HG03064 (cell line): ENCODE data around the gene BCL2.
A peak's percentile ranks its signal among the peaks of the same experiment; 100 is the strongest.
"Not testable (repeated sequence)": the region's sequence is repeated elsewhere in the genome, so short reads cannot be mapped to it uniquely, and the experiment has no call there.

Experiments used
- ATAC-seq: cut with Tn5 transposase; IDR thresholded peaks from one replicate; pipeline ENCODE4 v1.9.1; 2021; ENCODE audit warnings: low read depth; ENCODE audit not compliant: unreplicated experiment

Gene BCL2

DNA sequence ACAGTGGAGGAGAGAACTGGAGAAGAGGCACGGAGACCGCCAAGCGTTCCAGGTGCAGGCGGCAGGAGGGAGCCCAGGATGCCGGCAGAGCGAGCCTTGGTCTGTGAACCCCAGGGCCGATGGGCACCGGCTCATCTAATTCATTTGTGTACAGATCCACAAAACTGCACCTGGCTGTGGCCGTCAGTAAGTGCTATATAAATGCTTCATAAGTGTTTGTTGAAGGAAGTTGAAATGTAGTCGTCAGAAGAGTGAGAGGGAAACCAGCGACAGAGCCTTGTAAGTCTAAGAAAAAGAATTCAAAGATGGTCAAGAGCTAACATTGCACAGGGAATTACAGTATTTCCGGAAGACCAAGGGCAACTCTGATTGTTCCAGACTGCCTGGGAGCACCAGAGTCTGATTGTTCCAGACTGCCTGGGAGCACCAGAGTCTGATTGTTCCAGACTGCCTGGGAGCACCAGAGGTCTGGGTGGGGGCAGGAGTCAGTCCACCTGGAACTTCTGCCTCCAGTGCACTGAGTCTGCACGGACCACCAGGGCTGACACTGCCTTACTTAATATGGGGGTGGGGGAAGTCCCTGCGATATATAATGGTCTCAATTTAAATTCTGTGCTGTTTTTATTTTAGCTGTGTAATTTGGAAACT lies 112.3 kb downstream of the BCL2 start:
- no peak for ATAC-seq

DNA sequence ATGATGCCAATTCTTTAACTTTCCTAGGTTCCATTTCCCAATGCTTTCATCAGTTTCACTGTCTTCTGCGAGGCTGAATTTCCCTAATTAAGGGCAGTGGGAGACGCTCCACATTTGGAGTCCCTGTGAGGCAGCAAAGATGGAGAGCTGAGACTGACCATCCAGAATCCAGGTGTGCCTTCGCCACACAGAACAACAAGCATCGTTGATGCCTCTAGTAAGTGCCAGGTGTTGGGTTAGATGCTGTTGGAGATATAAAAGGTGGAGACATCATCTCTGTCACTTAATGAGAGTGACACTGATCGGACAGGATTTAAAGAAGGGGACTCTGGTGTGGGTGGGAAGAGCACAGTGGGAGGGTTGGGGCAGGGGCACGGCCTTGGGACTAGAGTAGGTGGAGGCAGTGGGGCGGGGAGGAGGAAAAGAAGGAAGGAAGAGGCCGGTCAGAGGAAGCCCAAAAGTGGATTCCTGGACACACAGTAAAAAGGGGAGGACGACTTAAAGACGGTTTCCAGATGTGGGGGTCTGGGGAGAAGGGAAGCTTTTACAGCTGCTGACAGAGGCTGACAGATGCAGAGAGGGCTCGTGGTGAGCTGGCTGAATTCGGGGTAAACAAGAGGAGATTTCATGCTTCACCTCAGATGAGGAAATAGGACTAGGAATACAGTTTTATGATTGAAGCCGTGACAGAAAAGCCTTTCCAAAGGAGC lies 113.0 kb downstream of the BCL2 start:
- ATAC-seq = no peak

DNA sequence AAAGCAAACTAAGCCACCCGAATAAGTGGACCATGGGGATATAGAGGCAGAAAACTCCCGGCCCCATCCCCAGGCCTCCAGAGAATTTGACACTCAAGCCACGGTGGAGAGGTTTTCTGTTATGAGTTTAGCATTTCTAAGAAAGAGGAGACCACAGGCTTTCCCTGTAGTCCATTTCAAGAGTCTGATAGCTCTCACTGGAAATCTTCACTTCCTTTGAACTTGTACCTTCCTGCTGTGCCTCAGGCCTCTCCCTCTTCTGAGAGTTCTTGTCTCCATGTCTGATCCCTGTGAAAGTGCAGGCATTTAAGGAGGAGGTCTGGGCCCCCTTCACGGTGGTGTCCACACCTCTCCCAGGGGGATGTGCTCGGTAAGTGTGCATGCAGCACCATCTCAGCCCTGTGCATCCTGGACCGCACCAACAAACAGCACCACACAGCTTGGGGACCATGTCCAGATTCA lies 113.7 kb downstream of the BCL2 start:
- no peak for ATAC-seq

DNA sequence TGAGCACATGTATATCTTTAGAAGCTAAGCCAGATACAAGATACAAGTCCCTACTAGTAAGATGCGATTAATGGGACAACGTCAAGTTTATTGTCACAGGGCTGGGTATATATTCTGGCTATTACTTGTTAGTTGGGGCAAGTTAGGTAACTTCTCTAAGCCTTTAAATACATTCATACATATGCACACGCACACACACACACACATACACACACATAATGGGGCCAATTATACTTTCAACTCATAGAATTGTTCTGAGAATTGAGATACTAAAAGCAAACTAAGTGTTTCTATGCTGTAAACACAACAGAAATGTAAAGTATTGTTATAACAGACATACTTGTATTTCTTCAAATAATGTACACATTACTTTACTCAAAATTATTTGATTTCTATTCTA lies 116.1 kb downstream of the BCL2 start:
- no peak for ATAC-seq

DNA sequence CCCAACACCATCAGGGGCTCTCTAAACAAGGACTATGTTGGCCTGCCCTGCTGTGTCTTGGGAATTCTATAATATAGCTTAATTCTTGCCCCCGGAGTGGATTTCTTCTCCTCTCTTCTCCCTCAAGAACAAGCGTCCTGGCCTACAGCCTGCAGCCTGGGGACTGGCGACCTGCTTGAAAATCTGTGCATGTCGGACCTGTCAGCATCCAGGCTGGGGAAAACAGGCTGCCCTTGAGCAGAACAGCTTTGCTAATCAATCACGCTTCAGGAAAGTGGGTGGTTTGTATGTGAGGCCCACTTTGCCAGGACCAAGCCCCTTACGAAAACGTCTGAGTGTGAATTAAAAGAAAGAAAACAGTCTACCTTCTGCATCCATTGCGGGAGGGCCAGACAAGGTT lies 116.7 kb downstream of the BCL2 start:
- ATAC-seq = no peak

- not testable (repeated sequence) for ATAC-seq
Observed at GRCh38 chr18:63201456-63201855, 118.1 kb downstream of the BCL2 start.

- ATAC-seq = no peak
Observed at GRCh38 chr18:63199743-63200241, 119.8 kb downstream of the BCL2 start.

- ATAC-seq = no peak
Observed at GRCh38 chr18:63198868-63199742, 120.5 kb downstream of the BCL2 start.

GRCh38 chr18:63198098-63198760 lies 121.3 kb downstream of the BCL2 start:
- ATAC-seq = no peak

DNA sequence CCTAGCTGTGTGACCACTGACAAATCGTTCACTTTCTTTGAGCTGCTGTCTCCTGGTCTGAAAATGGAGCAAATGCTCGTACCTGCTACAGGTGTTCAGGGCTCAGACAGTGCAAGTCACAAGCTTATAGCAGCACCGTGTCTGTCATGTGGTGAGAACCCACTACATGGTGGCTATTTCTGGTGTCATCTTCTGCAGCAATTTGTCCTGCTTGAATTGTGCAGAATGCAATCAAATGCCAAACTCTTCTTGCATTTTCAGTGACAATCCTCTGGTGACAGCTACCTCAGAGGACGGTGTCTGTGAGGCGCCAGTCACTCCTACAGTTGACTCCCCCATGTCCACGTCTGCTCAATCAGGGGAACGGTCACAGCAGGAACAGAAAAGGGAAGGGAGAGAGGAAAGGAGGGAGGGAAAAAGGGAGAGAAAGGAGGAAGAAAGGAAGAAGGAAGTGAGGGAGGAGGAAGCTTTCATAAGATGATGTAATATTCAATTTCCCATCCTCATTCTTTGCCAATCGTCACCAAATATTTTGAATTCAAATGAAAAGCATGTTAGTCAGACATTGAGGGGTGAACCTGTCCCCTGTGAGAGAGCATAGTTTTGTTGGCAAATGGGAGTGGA lies 122.2 kb downstream of the BCL2 start:
- no peak for ATAC-seq

- no peak for ATAC-seq
Observed at GRCh38 chr18:63195326-63196159, 124.0 kb downstream of the BCL2 start.

GRCh38 chr18:63192885-63193349 lies 126.7 kb downstream of the BCL2 start:
- peak; percentile 52 for ATAC-seq

- ATAC-seq = peak; percentile 25
Observed at GRCh38 chr18:63192126-63192884, 127.3 kb downstream of the BCL2 start.

GRCh38 chr18:63191413-63191812 lies 128.2 kb downstream of the BCL2 start:
- no peak for ATAC-seq

GRCh38 chr18:63190838-63191237 lies 128.7 kb downstream of the BCL2 start:
- not testable (repeated sequence) for ATAC-seq

- ATAC-seq = no peak
Observed at GRCh38 chr18:63189817-63190216, 129.8 kb downstream of the BCL2 start.

DNA sequence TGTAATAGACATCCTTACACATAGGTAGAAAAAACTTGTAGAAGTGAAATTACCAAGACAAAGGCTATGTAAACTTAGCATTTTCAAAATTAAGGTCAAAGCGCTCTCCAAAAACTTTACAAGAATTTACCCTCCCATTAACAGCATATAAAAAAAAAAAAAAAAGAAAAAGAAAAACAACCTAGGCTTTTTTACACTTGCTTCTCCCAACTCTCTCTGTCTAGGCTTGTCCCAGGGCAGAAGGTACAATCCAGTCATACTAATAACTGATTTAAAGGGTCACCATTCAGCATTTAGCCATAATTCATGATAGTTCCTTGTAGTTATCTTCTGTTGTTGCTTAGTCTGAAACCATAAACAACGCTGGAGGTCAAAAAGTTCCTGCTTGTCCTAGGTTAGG lies 130.5 kb downstream of the BCL2 start:
- ATAC-seq = no peak

DNA sequence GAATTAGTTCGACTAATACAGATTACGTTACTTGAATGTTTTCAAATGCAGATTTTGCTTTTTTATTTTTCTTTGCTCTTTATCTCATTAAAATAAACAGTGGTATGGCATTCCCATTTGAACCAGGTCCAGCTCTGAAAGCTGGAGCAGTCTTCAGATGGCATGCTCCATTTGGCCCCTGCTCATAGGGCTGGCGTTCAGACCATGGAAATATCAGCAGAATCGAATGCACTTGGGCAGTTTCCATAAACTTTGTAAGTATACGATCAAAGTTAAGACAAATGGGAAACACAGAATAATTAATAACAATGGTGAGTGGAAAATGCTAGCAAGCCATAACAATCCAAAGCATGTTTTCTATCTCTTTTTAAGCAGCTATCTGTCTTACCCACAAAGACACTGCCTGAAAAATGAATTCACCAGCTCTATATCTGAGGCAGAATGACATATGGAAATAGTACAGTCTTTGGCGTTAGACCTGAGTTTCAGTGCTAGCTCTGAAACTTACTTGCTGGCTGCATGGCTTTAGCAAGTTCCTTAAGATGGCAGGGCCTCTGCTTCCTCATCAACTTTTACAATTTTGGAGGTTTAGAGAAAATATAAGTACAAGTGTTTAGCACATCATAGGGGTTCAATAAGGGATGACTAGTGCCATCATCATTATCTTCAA lies 131.6 kb downstream of the BCL2 start:
- ATAC-seq = no peak
